Panc1 (cell line): ENCODE results near the gene ADGRA1. TPM values are rescaled to one million over a fixed set of nuclear protein-coding genes. Genes with fewer than 3 reads are reported as not detected.

ENCODE experiments used
- ATAC-seq: fragments of 200-7000 bp; cut with Tn5 transposase; 2 replicates; pipeline ENCODE4 v1.9.1; 2020; ENCODE audit warnings: mild to moderate bottlenecking, moderate library complexity
- BruUV-seq: library from RNA; stranded (reverse); fragments of 400-500 nt; replicated peaks from 2 replicates; lab custom pipeline; 2021; lab: Mats Ljungman, UMichigan
- CTCF ChIA-PET: fragments of 300-600 bp; sonication (Branson Sonifier 250); formaldehyde crosslinking; loops from one replicate; lab custom pipeline; 2022; ENCODE audit warnings: antibody characterized with exemption; lab: Charles Lee
- POLR2A ChIA-PET: fragments of 300-600 bp; sonication (Branson Sonifier 250); formaldehyde crosslinking; loops from one replicate; lab custom pipeline; 2022; ENCODE audit warnings: antibody characterized with exemption; lab: Charles Lee
- DNase-seq: peaks from one replicate; pipeline ENCODE4 v3.0.0-alpha.2; 2010; ENCODE audit warnings: low read depth, low spot score
- H3K27ac ChIP-seq: 2 replicates; pipeline ENCODE4 v1.5.1; 2011; ENCODE audit warnings: mild to moderate bottlenecking, low read length, inconsistent platforms
- H3K27me3 ChIP-seq: fragments of 200-500 bp; sonication (Bioruptor generic); 2 replicates; pipeline ENCODE4 v1.6.0; 2014; ENCODE audit warnings: low read length, inconsistent platforms; ENCODE audit not compliant: control insufficient read depth, insufficient read depth
- H3K36me3 ChIP-seq: fragments of 200-500 bp; sonication (Bioruptor generic); 2 replicates; pipeline ENCODE4 v1.5.1; 2014; ENCODE audit warnings: inconsistent platforms, mild to moderate bottlenecking, low read length, moderate library complexity; ENCODE audit not compliant: control insufficient read depth, insufficient read depth
- H3K4me1 ChIP-seq: 2 replicates; pipeline ENCODE4 v1.5.1; 2011; ENCODE audit warnings: inconsistent platforms, mild to moderate bottlenecking, low read length, moderate library complexity; ENCODE audit not compliant: control insufficient read depth, insufficient read depth
- H3K4me3 ChIP-seq, 2 experiments: 2 replicates each; pipeline ENCODE4 v1.5.1; 2011 to 2012; ENCODE audit warnings: low read depth in 2 of 2, low read length in 2 of 2, mild to moderate bottlenecking in 2 of 2, inconsistent platforms in 1 of 2, moderate library complexity in 1 of 2
- H3K9me3 ChIP-seq: fragments of 200-500 bp; sonication (Bioruptor generic); 2 replicates; pipeline ENCODE4 v1.5.1; 2014; ENCODE audit warnings: low read depth, mild to moderate bottlenecking, inconsistent platforms, low read length, moderate library complexity; ENCODE audit not compliant: control insufficient read depth, insufficient read depth
- CTCF ChIP-seq: fragments of 450-650 bp; IDR thresholded peaks from 2 replicates; pipeline ENCODE4 v1.5.1; 2017; ENCODE audit warnings: mild to moderate bottlenecking
- POLR2AphosphoS5 ChIP-seq: IDR thresholded peaks from 2 replicates; pipeline ENCODE4 v1.6.1; 2012; ENCODE audit warnings: mild to moderate bottlenecking, low read depth, low read length, moderate library complexity
- REST ChIP-seq, 2 experiments: IDR thresholded peaks; 2 replicates each; pipeline ENCODE4 v1.6.1; 2011 to 2012; ENCODE audit warnings: low read depth in 2 of 2, control low read depth in 1 of 2, low read length in 1 of 2, mild to moderate bottlenecking in 1 of 2, moderate library complexity in 1 of 2; ENCODE audit not compliant: insufficient read depth in 1 of 2
- SIN3A ChIP-seq: IDR thresholded peaks from 2 replicates; pipeline ENCODE4 v1.6.1; 2012; ENCODE audit warnings: low read depth, mild to moderate bottlenecking, low read length, moderate library complexity, borderline replicate concordance; ENCODE audit not compliant: insufficient read depth
- TCF7L2 ChIP-seq: IDR thresholded peaks from 2 replicates; pipeline ENCODE4 v1.6.1; 2011; ENCODE audit warnings: mild to moderate bottlenecking, low read depth, low read length, inconsistent platforms
- in situ Hi-C: cut with HindIII; loops from 2 replicates; pipeline ENCODE4 v1.10.0; 2016; ENCODE audit warnings: low sequenced_read_pairs, low pct_unique_long_range_greater_than_20kb
- intact Hi-C: fragments of 100-400 bp; cut with micrococcal nuclease; formaldehyde crosslinking; loops from one replicate; pipeline ENCODE4 v1.10.0; 2022; ENCODE audit not compliant: unreplicated experiment
- total RNA-seq: library from RNA; stranded (reverse); gene quantifications from one replicate; pipeline ENCODE4 v1.2.1, GENCODE V29; 2021; ENCODE audit not compliant: unreplicated experiment

ADGRA1 gene
- total RNA-seq, 1 experiment from 2014 or later = 0.05 TPM

- in situ Hi-C loops = no loop called here
- H3K9me3 ChIP-seq = no peaks in the 10 kb centered on the region
- no peaks in the 10 kb centered on the region for H3K36me3 ChIP-seq
- no TSS peak for BruUV-seq
- intact Hi-C loops = no loop called here
- ATAC-seq (no peak), DNase-seq (no peak)
- TF ChIP-seq SIN3A (no peak), CTCF (no peak), REST (IDR thresholded peaks at IDR 0.05; ENCODE audit: insufficient read depth in 1 of 2, low read depth in 2 of 2, low read length in 1 of 2) (no peak), POLR2AphosphoS5 (no peak), TCF7L2 (no peak)
- no peaks in the 10 kb centered on the region for H3K27me3 ChIP-seq
- POLR2A ChIA-PET = no interaction called here
- CTCF ChIA-PET = no interaction called here
- no peak overlapping the region for H3K4me3 ChIP-seq
- H3K27ac ChIP-seq = no peak overlapping the region
- peaks cover 2% of the 10 kb centered on the region; the same call in 1 of the 2 replicates for H3K4me1 ChIP-seq
Observed at GRCh38 chr10:133166828-133167692, 79.3 kb downstream of the ADGRA1 start.

GRCh38 chr10:133167693-133168616 is 80.2 kb downstream of the ADGRA1 start:
- ChIA-PET CTCF (no interaction called here), POLR2A (no interaction called here)
- no TSS peak for BruUV-seq
- intact Hi-C loops = no loop called here
- DNase-seq = no peak
- Histone ChIP-seq H3K4me1 (no peaks in the 10 kb centered on the region), H3K9me3 (no peaks in the 10 kb centered on the region), H3K27ac (no peak overlapping the region), H3K36me3 (no peaks in the 10 kb centered on the region), H3K4me3 (no peak overlapping the region), H3K27me3 (no peaks in the 10 kb centered on the region)
- TF ChIP-seq CTCF (no peak), REST (IDR thresholded peaks at IDR 0.05; ENCODE audit: insufficient read depth in 1 of 2, low read depth in 2 of 2, low read length in 1 of 2) (no peak), POLR2AphosphoS5 (no peak), SIN3A (no peak), TCF7L2 (no peak)
- in situ Hi-C loops = no loop called here
- no peak for ATAC-seq
